K562 (cell line): ENCODE results near the gene IQSEC3. TPM values are rescaled to one million over a fixed set of nuclear protein-coding genes. Genes with fewer than 3 reads are reported as not detected.

Source experiments
- ATAC-seq: fragments of 200-7000 bp; cut with Tn5 transposase; 3 replicates; pipeline ENCODE4 v1.9.1; 2020; ENCODE audit warnings: moderate library complexity
- BruUV-seq: library from RNA; stranded (reverse); fragments of 400-500 nt; replicated peaks from 2 replicates; lab custom pipeline; 2021; lab: Mats Ljungman, UMichigan
- CTCF ChIA-PET: fragments of 300-600 bp; formaldehyde crosslinking; extraction: SDS; loops from one replicate; lab custom pipeline; 2021; ENCODE audit warnings: low intra/inter-chr PET ratio; lab: Yijun Ruan, JAX
- POLR2A ChIA-PET: fragments of 300-600, 350-650 bp; sonication (Branson Sonifier 250); formaldehyde crosslinking; extraction: SDS; loops from one replicate; lab custom pipeline; 2021; ENCODE audit warnings: antibody characterized with exemption, inconsistent platforms; lab: Yijun Ruan, JAX
- DNase-seq, 4 experiments: peaks; one replicate each; pipeline versions ENCODE4 v3.0.0 to v3.0.0-alpha.2; 2011 to 2018; ENCODE audit warnings: low spot score in 3 of 4, mixed read lengths in 3 of 4; ENCODE audit errors: extremely low read depth in 1 of 4
- FAIRE-seq: peaks from 2 replicates; lab custom pipeline; 2011; peaks lifted over from hg19 to GRCh38; lab: Jason Lieb, UNC
- H2AFZ ChIP-seq: 2 replicates; pipeline ENCODE4 v1.6.0; 2011; ENCODE audit warnings: low read depth, low read length, control low read depth, inconsistent platforms
- H3K27ac ChIP-seq: fragments of 200-600 bp; 3 replicates; pipeline ENCODE4 v1.8.0; 2011; ENCODE audit warnings: low read depth, mild to moderate bottlenecking, control low read depth, inconsistent platforms, low read length, moderate library complexity, mixed read lengths; ENCODE audit errors: extremely low read depth
- H3K27me3 ChIP-seq, 2 experiments: fragments of 300-600 bp in 1 of 2; 2 replicates in 1 of 2; 3 replicates in 1 of 2; pipeline versions ENCODE4 v1.6.0 to v1.8.0; 2011; ENCODE audit warnings: inconsistent platforms in 2 of 2, low read length in 2 of 2, mild to moderate bottlenecking in 1 of 2, mixed read lengths in 1 of 2, moderate library complexity in 1 of 2; ENCODE audit not compliant: control insufficient read depth in 2 of 2, insufficient read depth in 2 of 2
- H3K36me3 ChIP-seq: fragments of 300-600 bp; 3 replicates; pipeline ENCODE4 v1.8.0; 2011; ENCODE audit warnings: mild to moderate bottlenecking, low read length, inconsistent platforms; ENCODE audit not compliant: control insufficient read depth, insufficient read depth
- H3K4me1 ChIP-seq, 2 experiments: fragments of 200-600 bp in 1 of 2; replicated peaks in 1 of 2; 2 replicates in 1 of 2; 3 replicates in 1 of 2; pipeline versions ENCODE4 v1.5.1 to v1.8.0; 2011; ENCODE audit warnings: inconsistent platforms in 2 of 2, low read length in 2 of 2, mild to moderate bottlenecking in 1 of 2, mixed read lengths in 1 of 2, moderate library complexity in 1 of 2; ENCODE audit not compliant: control insufficient read depth in 2 of 2, insufficient read depth in 2 of 2
- H3K4me2 ChIP-seq: 2 replicates; pipeline ENCODE4 v1.6.1; 2011; ENCODE audit warnings: low read length, control low read depth, inconsistent platforms, mixed read lengths; ENCODE audit not compliant: insufficient read depth
- H3K4me3 ChIP-seq: fragments of 200-600 bp; sonication (generic), shearing (Covaris generic); 2 replicates; pipeline ENCODE4 v1.5.1; 2016; ENCODE audit warnings: control low read depth, inconsistent platforms
- H3K79me2 ChIP-seq: fragments of 200-600 bp; 3 replicates; pipeline ENCODE4 v1.8.0; 2011; ENCODE audit warnings: low read length, inconsistent platforms; ENCODE audit not compliant: control insufficient read depth, insufficient read depth
- H3K9ac ChIP-seq, 2 experiments: 2 replicates each; pipeline versions ENCODE4 v1.6.0 to v1.6.1; 2011; ENCODE audit warnings: low read depth in 2 of 2, low read length in 2 of 2, control low read depth in 1 of 2, inconsistent platforms in 1 of 2, mild to moderate bottlenecking in 1 of 2, mixed read lengths in 1 of 2; ENCODE audit not compliant: insufficient read depth in 1 of 2
- H3K9me1 ChIP-seq: one replicate; pipeline ENCODE4 v1.6.0; 2011; ENCODE audit warnings: inconsistent platforms, mild to moderate bottlenecking, low read length, moderate library complexity; ENCODE audit not compliant: control insufficient read depth, insufficient read depth
- H3K9me3 ChIP-seq: replicated peaks from 2 replicates; pipeline ENCODE4 v1.5.1; 2011; ENCODE audit warnings: low read depth, low read length, inconsistent platforms; ENCODE audit not compliant: control insufficient read depth, insufficient read depth
- H4K20me1 ChIP-seq: replicated peaks from 2 replicates; pipeline ENCODE4 v1.6.1; 2011; ENCODE audit warnings: low read length, inconsistent platforms, mixed read lengths; ENCODE audit not compliant: control insufficient read depth, insufficient read depth
- CTBP1 ChIP-seq: fragments of 450-650 bp; IDR thresholded peaks from 2 replicates; pipeline ENCODE4 v1.6.1; 2016; ENCODE audit warnings: borderline replicate concordance
- KAT7 ChIP-seq: sonication (generic); formaldehyde crosslinking; IDR thresholded peaks from 2 replicates; pipeline ENCODE4 v1.8.0; 2022; ENCODE audit warnings: missing genetic modification reagents, mild to moderate bottlenecking, borderline replicate concordance
- KLF6 ChIP-seq: fragments of 250-450 bp; sonication (Bioruptor Pico); IDR thresholded peaks from 2 replicates; pipeline ENCODE4 v1.4.0; 2020; ENCODE audit warnings: mild to moderate bottlenecking, moderate library complexity, borderline replicate concordance
- MTA3 ChIP-seq: fragments of 450-650 bp; formaldehyde crosslinking; IDR thresholded peaks from 2 replicates; pipeline ENCODE4 v1.6.1; 2017; ENCODE audit warnings: mild to moderate bottlenecking, borderline replicate concordance
- NFE2 ChIP-seq: IDR thresholded peaks from 2 replicates; pipeline ENCODE4 v1.6.1; 2014; ENCODE audit warnings: antibody characterized with exemption, low read depth
- RAD21 ChIP-seq, 2 experiments: fragments of 250-450 bp in 1 of 2; fragments of 450-650 bp in 1 of 2; sonication (Bioruptor Pico) in 1 of 2; formaldehyde crosslinking in 1 of 2; IDR thresholded peaks in 1 of 2; conservative IDR thresholded peaks in 1 of 2; 2 replicates each; pipeline versions ENCODE4 v1.4.0 to v1.8.0; 2020 to 2022; ENCODE audit warnings: mild to moderate bottlenecking in 2 of 2, moderate library complexity in 1 of 2
- SMARCA4 ChIP-seq: fragments of 450-650 bp; IDR thresholded peaks from 2 replicates; pipeline ENCODE4 v1.6.1; 2016
- ZFP1 ChIP-seq: fragments of 450-650 bp; formaldehyde crosslinking; IDR thresholded peaks from 2 replicates; pipeline ENCODE4 v1.4.0; 2020; ENCODE audit warnings: mild to moderate bottlenecking, mixed read lengths
- ZNF143 ChIP-seq: sonication (generic); formaldehyde crosslinking; IDR thresholded peaks from 2 replicates; pipeline ENCODE4 v1.9.0; 2022; ENCODE audit warnings: mild to moderate bottlenecking, missing genetic modification reagents
- ZNF324 ChIP-seq: fragments of 250-450 bp; sonication (Bioruptor Pico); IDR thresholded peaks from 2 replicates; pipeline ENCODE4 v1.4.0; 2020; ENCODE audit warnings: mild to moderate bottlenecking
- ZNF592 ChIP-seq: fragments of 450-650 bp; IDR thresholded peaks from 2 replicates; pipeline ENCODE4 v1.6.1; 2017; ENCODE audit warnings: antibody characterized with exemption, mild to moderate bottlenecking
- ZNF830 ChIP-seq: fragments of 250-450 bp; sonication (Bioruptor Pico); IDR thresholded peaks from 2 replicates; pipeline ENCODE4 v1.5.0; 2021; ENCODE audit warnings: mild to moderate bottlenecking
- WGBS: fragments of 100-300 bp; shearing (Covaris generic); methylation state at CpG from one replicate; pipeline ENCODE4 v1.1.6; 2016; ENCODE audit warnings: low coverage, mixed read lengths; ENCODE audit not compliant: insufficient coverage; ENCODE audit errors: missing lambda C conversion rate; 5-methylcytosine and 5-hydroxymethylcytosine counted together
- in situ Hi-C: fragments of 300-500 bp; cut with MboI; formaldehyde crosslinking; loops from 4 replicates; pipeline ENCODE4 v1.15.0; 2018; ENCODE audit warnings: inconsistent platforms, mixed read lengths
- intact Hi-C: fragments of 100-400 bp; cut with micrococcal nuclease; formaldehyde crosslinking; loops from 2 replicates; pipeline ENCODE4 v1.14.2; 2022
- polyA plus RNA-seq, 8 experiments: library from polyadenylated mRNA; depleted of rRNA in 4 of 8; stranded (reverse) in 5 of 8; unstranded in 3 of 8; fragments of >200 nt; fragmentation: Nextera tagmentation in 2 of 8; fragmentation: Illumina TruSeq in 1 of 8; extraction: Ambion mirVana in 2 of 8; extraction: Trizol in 1 of 8; gene quantifications; 2 replicates each; pipeline versions ENCODE4 v1.2.1 to v1.2.3, GENCODE V29; 2011 to 2014; ENCODE audit warnings: inconsistent platforms in 1 of 8, missing spikeins in 1 of 8
- total RNA-seq, 7 experiments: library from RNA; depleted of rRNA in 6 of 7; stranded (reverse); fragments of >200 nt in 6 of 7; fragmentation: Illumina TruSeq in 2 of 7; extraction: Trizol in 2 of 7; gene quantifications; 2 replicates each; pipeline versions ENCODE4 v1.2.1 to v1.2.3, GENCODE V29; 2011 to 2021; ENCODE audit warnings: low replicate concordance in 1 of 7

IQSEC3 gene
- total and polyA plus RNA-seq, 9 of the 15 experiments (the other 6 are each of a cell fraction or from before 2014, with no cell fraction given), result under 0.01 to 0.25 (median 0.08) TPM; not detected in 3

GRCh38 chr12:151579-151978, 85.0 kb downstream of the IQSEC3 start (continued):
- TF ChIP-seq ZNF592, result no peak
- no peak for TF ChIP-seq ZFP1 (CRISPR knock-in tag)
- TF ChIP-seq ZNF830 (CRISPR knock-in tag), result no peak
- no peak for TF ChIP-seq KAT7 (CRISPR knock-in tag)
- no peak for TF ChIP-seq MTA3
- TF ChIP-seq ZNF143, result no peak

- CTCF ChIA-PET, result no interaction called here
- POLR2A ChIA-PET, result no interaction called here
- ATAC-seq (no peak), DNase-seq (no peak), FAIRE-seq (no peak)
- Histone ChIP-seq H3K4me3 (no peak overlapping the region), H4K20me1 (no peaks in the 10 kb centered on the region), H3K79me2 (no peaks in the 10 kb centered on the region), H3K4me2 (no peak overlapping the region), H3K9me1 (no peaks in the 10 kb centered on the region), H3K36me3 (no peaks in the 10 kb centered on the region), H3K4me1 (peaks cover 0 to 9% of the 10 kb centered on the region in 2 experiments; a peak in 2 of 5 replicates), H3K9ac (no peak overlapping the region), H3K9me3 (no peaks in the 10 kb centered on the region), H3K27ac (no peak overlapping the region), H2AFZ (no peak overlapping the region), H3K27me3 (peaks cover 14 to 65% of the 10 kb centered on the region in 2 experiments)
- intact Hi-C loops (no loop called here), in situ Hi-C loops (no loop called here)
- no TSS peak for BruUV-seq
- 8% methylated on average over 3 of the region's 3 CpGs for WGBS
- TF ChIP-seq KLF6 (CRISPR knock-in tag) (no peak), ZNF592 (no peak), RAD21 (CRISPR knock-in tag; conservative IDR thresholded peaks at IDR 0.05 in 1 of 2, IDR thresholded peaks at IDR 0.05 in 1 of 2) (no peak), SMARCA4 (no peak), CTBP1 (no peak), NFE2 (no peak), ZNF324 (no peak)
These were observed 85.9 kb downstream of the IQSEC3 start for GRCh38 chr12:152440-152839.
